ENCODE measurements around the gene GABRB3. TPM values are rescaled to one million over a fixed set of nuclear protein-coding genes. Genes with fewer than 3 reads are reported as not detected.

GABRB3 gene
- total and polyA plus RNA-seq, 2 of the 8 experiments (the other 6 are each of a cell fraction or from before 2014, with no cell fraction given) = 98.8 to 163 TPM

DNA sequence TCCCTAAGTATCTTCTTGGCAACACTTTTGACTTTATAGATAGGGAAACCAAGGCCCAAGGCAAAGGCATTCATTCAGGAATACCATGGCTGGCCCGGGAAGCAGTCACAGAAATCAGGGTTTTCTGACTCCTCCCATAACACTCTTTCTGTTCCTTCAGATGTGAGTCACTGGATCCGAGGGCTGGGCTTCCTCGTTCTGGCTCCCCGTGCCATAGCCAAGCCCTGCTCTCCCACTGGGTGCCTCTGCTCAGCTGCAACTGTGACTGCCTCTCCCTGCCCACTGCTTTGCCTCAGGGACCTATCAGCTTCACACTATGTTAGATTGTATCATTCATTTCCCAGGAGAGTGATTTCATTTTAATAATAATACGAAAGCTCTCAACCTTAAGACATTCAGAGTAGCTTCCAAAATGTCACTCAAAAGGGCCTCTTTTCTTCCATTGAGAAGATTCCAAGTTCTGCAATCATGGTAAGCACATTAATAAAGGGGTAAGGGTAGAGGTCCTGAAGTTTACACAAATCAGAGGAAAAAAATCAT is 50.2 kb downstream of the GABRB3 start (continued):
- TF ChIP-seq MAFK (IDR thresholded peaks at IDR 0.05; ENCODE audit: low read depth, low read length) = no peak

Measured in H1 (cell line).